DND-41 (cell line): ENCODE data around the gene NRIP1.

Experiments used
- ATAC-seq: fragments of 200-7000 bp; cut with Tn5 transposase; 3 replicates; pipeline ENCODE4 v1.9.1; 2021; ENCODE audit warnings: low read depth; ENCODE audit not compliant: insufficient read depth
- DNase-seq: peaks from one replicate; pipeline ENCODE4 v3.0.0-alpha.2; 2020
- H2AFZ ChIP-seq: 2 replicates; pipeline ENCODE4 v1.6.0; 2012; ENCODE audit warnings: low read depth, low read length
- H3K27ac ChIP-seq: 2 replicates; pipeline ENCODE4 v1.5.1; 2012; ENCODE audit warnings: low read length, inconsistent platforms
- H3K27me3 ChIP-seq: fragments of 200-600 bp; sonication (generic); 2 replicates; pipeline ENCODE4 v1.6.0; 2012; ENCODE audit warnings: low read length, mild to moderate bottlenecking, inconsistent platforms; ENCODE audit not compliant: insufficient read depth, poor library complexity
- H3K36me3 ChIP-seq: 2 replicates; pipeline ENCODE4 v1.5.1; 2012; ENCODE audit warnings: low read length, inconsistent platforms; ENCODE audit not compliant: insufficient read depth
- H3K4me1 ChIP-seq: 2 replicates; pipeline ENCODE4 v1.5.1; 2012; ENCODE audit warnings: mild to moderate bottlenecking, low read length; ENCODE audit not compliant: insufficient read depth
- H3K4me2 ChIP-seq: 2 replicates; pipeline ENCODE4 v1.6.0; 2012; ENCODE audit warnings: mild to moderate bottlenecking, moderate library complexity, low read length, inconsistent platforms; ENCODE audit not compliant: insufficient read depth
- H3K4me3 ChIP-seq, 2 experiments: fragments of 200-600 bp in 1 of 2; shearing (Covaris generic) in 1 of 2; 2 replicates each; pipeline ENCODE4 v1.5.1; 2012 to 2016; ENCODE audit warnings: inconsistent platforms in 2 of 2, low read length in 2 of 2, mild to moderate bottlenecking in 2 of 2, low read depth in 1 of 2, moderate library complexity in 1 of 2
- H3K79me2 ChIP-seq: 2 replicates; pipeline ENCODE4 v1.6.0; 2012; ENCODE audit warnings: low read length, inconsistent platforms; ENCODE audit not compliant: insufficient read depth
- H3K9ac ChIP-seq: 2 replicates; pipeline ENCODE4 v1.6.0; 2012; ENCODE audit warnings: low read depth, mild to moderate bottlenecking, inconsistent platforms, low read length, moderate library complexity
- H3K9me3 ChIP-seq: 2 replicates; pipeline ENCODE4 v1.5.1; 2012; ENCODE audit warnings: low read length, moderate library complexity, mild to moderate bottlenecking, inconsistent platforms; ENCODE audit not compliant: insufficient read depth, severe bottlenecking
- H4K20me1 ChIP-seq: 2 replicates; pipeline ENCODE4 v1.6.0; 2012; ENCODE audit warnings: low read length; ENCODE audit not compliant: insufficient read depth
- CTCF ChIP-seq: IDR thresholded peaks from 2 replicates; pipeline ENCODE4 v1.5.1; 2012; ENCODE audit warnings: borderline replicate concordance, low read length, moderate library complexity, mild to moderate bottlenecking; ENCODE audit not compliant: poor library complexity, severe bottlenecking; ENCODE audit errors: extremely low read depth
- EZH2 ChIP-seq: IDR thresholded peaks from 3 replicates; pipeline ENCODE4 v1.6.1; 2012; ENCODE audit warnings: borderline replicate concordance, low read depth, mild to moderate bottlenecking, moderate library complexity, low read length, inconsistent platforms; ENCODE audit not compliant: severe bottlenecking

Gene NRIP1

DNA sequence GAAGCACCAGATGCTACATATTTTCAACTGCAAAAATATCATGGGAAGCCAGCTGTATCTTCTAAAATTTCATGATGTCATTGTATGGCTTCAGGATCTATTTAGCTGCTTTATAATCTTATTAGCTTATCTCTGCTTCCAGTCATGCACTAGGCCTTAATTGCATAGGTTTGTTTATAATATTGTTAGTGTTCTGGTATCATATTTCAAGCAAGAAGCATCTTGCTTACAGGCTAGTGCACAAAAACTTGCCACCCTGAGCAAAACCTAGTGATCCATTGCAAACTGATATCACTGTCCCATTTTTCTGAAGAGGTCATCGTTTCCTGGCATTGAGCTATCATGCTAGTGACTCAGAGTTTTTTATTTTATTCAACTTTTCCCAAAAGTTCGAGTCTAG is 15.7 kb upstream of the NRIP1 start:
- H3K27me3 ChIP-seq, result no peaks in the 10 kb centered on the region
- no peak for TF ChIP-seq EZH2
- no peak for TF ChIP-seq CTCF
- no peak for ATAC-seq
- no peak overlapping the region for H3K27ac ChIP-seq
- H3K4me2 ChIP-seq, result no peak overlapping the region
- no peak for DNase-seq
- H3K4me3 ChIP-seq, result no peak overlapping the region
- no peaks in the 10 kb centered on the region for H4K20me1 ChIP-seq
- no peaks in the 10 kb centered on the region for H3K36me3 ChIP-seq
- no peaks in the 10 kb centered on the region for H3K9me3 ChIP-seq
- no peaks in the 10 kb centered on the region for H3K79me2 ChIP-seq
- H2AFZ ChIP-seq, result no peak overlapping the region
- no peaks in the 10 kb centered on the region for H3K4me1 ChIP-seq
- no peak overlapping the region for H3K9ac ChIP-seq

DNA sequence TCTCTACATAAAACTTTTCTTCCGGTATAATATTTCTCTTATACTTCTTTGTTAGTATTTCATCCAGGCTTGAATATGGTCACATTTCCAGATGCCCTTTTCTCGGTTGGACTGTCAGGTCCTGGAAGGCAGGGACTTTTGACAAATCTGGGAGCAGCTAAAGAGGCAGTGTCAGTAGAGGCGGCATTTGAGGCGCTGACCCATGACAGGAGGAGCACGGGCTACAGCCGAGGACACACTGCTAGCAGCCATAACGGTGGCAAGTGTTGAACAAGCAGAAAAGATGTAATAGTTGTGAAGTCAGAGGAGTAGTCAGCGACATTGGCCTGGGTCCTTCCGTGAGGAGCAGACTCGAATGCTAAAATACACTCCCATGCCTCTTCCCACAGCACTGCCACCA is 14.5 kb upstream of the NRIP1 start:
- H3K9me3 ChIP-seq, result no peaks in the 10 kb centered on the region
- no peak overlapping the region for H3K4me3 ChIP-seq
- no peak overlapping the region for H3K4me2 ChIP-seq
- H4K20me1 ChIP-seq, result no peaks in the 10 kb centered on the region
- no peak overlapping the region for H2AFZ ChIP-seq
- no peaks in the 10 kb centered on the region for H3K79me2 ChIP-seq
- no peak for ATAC-seq
- no peaks in the 10 kb centered on the region for H3K27me3 ChIP-seq
- H3K27ac ChIP-seq, result no peak overlapping the region
- H3K9ac ChIP-seq, result no peak overlapping the region
- no peaks in the 10 kb centered on the region for H3K4me1 ChIP-seq
- no peaks in the 10 kb centered on the region for H3K36me3 ChIP-seq
- TF ChIP-seq EZH2 (no peak), CTCF (no peak)
- no peak for DNase-seq

GRCh38 chr21:15078180-15078579 is 13.4 kb upstream of the NRIP1 start:
- ATAC-seq, result no peak
- no peak overlapping the region for H3K4me2 ChIP-seq
- no peaks in the 10 kb centered on the region for H3K79me2 ChIP-seq
- no peak overlapping the region for H2AFZ ChIP-seq
- no peaks in the 10 kb centered on the region for H3K4me1 ChIP-seq
- H4K20me1 ChIP-seq, result no peaks in the 10 kb centered on the region
- no peaks in the 10 kb centered on the region for H3K36me3 ChIP-seq
- H3K9me3 ChIP-seq, result no peaks in the 10 kb centered on the region
- no peak for DNase-seq
- H3K4me3 ChIP-seq, result no peak overlapping the region
- H3K27ac ChIP-seq, result no peak overlapping the region
- no peak overlapping the region for H3K9ac ChIP-seq
- no peaks in the 10 kb centered on the region for H3K27me3 ChIP-seq
- no peak for TF ChIP-seq CTCF
- TF ChIP-seq EZH2, result no peak

DNA sequence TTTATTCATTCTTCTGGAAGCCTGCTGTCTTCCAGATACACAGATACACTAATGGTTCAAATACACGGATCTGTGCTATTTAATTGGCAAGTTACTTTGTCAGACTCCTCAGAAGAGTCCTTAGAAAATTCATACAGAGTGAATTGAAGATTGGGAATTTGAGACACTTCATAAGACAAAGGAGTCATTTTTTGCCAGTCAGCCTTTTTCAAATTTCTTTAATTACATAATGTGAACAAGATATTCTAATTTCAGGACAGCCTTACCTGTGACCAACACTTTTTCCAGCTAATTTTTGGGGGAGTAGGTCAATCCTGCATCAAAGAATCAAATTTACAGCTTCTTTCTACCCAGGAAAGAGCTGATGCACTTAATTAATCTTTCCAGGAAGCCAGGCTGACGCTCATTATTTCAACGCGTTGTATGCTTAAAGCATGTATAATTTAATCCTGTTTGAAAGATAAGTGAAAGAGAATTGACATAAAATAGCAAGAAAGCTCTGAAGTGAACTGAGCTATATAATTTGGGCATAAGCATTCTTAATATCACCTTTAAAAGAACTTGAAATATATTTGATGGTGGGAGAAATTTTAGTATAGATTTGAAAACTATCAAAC is 12.8 kb upstream of the NRIP1 start:
- DNase-seq, result no peak
- H3K9ac ChIP-seq, result no peak overlapping the region
- H2AFZ ChIP-seq, result no peak overlapping the region
- TF ChIP-seq CTCF, result no peak
- no peak for TF ChIP-seq EZH2
- H3K27ac ChIP-seq, result no peak overlapping the region
- H3K79me2 ChIP-seq, result no peaks in the 10 kb centered on the region
- ATAC-seq, result no peak
- H3K9me3 ChIP-seq, result no peaks in the 10 kb centered on the region
- H3K4me2 ChIP-seq, result no peak overlapping the region
- no peaks in the 10 kb centered on the region for H3K27me3 ChIP-seq
- H4K20me1 ChIP-seq, result no peaks in the 10 kb centered on the region
- H3K4me3 ChIP-seq, result no peak overlapping the region
- no peaks in the 10 kb centered on the region for H3K4me1 ChIP-seq
- H3K36me3 ChIP-seq, result no peaks in the 10 kb centered on the region
